Testis (tissue), 2 donors: ENCODE results near the gene RHOB.

ENCODE experiments used
- CTCF ChIP-seq, 3 experiments: fragments of 450-650 bp in 2 of 3; fragments of 200-600 bp in 1 of 3; sonication (generic) in 1 of 3; IDR thresholded peaks; one replicate each; pipeline ENCODE4 v1.5.1; 2016 to 2019; ENCODE audit warnings: antibody characterized with exemption in 3 of 3, mild to moderate bottlenecking in 2 of 3, moderate library complexity in 1 of 3
- POLR2A ChIP-seq: fragments of 450-650 bp; IDR thresholded peaks from one replicate; pipeline ENCODE4 v1.6.1; 2017; ENCODE audit warnings: antibody characterized with exemption, mild to moderate bottlenecking, moderate library complexity

- TF ChIP-seq CTCF (IDR thresholded peaks at IDR 0.05) (no peak), POLR2A (no peak)
Observed at GRCh38 chr2:20448977-20449306, 2.1 kb downstream of the RHOB start.
